GM19438 (cell line): ENCODE data around the gene EPC2.
"Not testable (repeated sequence)": the region's sequence is repeated elsewhere in the genome, so short reads cannot be mapped to it uniquely, and the experiment has no call there.

Experiments
- ATAC-seq: cut with Tn5 transposase; IDR thresholded peaks from one replicate; pipeline ENCODE4 v1.9.1; 2021; ENCODE audit warnings: low read depth; ENCODE audit not compliant: unreplicated experiment

EPC2 gene

GRCh38 chr2:148667113-148667836 is 22.7 kb downstream of the EPC2 start:
- no peak for ATAC-seq

GRCh38 chr2:148670773-148671172 is 26.2 kb downstream of the EPC2 start:
- no peak for ATAC-seq

- ATAC-seq: no peak
Observed at GRCh38 chr2:148674063-148675020, 29.8 kb downstream of the EPC2 start.

- no peak for ATAC-seq
Observed at GRCh38 chr2:148675708-148676107, 31.2 kb downstream of the EPC2 start.

- ATAC-seq: not testable (repeated sequence)
Observed at GRCh38 chr2:148678302-148679179, 34.0 kb downstream of the EPC2 start.

- no peak for ATAC-seq
Observed at GRCh38 chr2:148680462-148680861, 35.9 kb downstream of the EPC2 start.

- no peak for ATAC-seq
Observed at GRCh38 chr2:148681443-148681842, 36.9 kb downstream of the EPC2 start.

GRCh38 chr2:148681862-148682261 is 37.3 kb downstream of the EPC2 start:
- ATAC-seq: not testable (repeated sequence)

GRCh38 chr2:148684507-148684906 is 40.0 kb downstream of the EPC2 start:
- ATAC-seq: no peak

GRCh38 chr2:148687543-148687942 is 43.0 kb downstream of the EPC2 start:
- no peak for ATAC-seq

- ATAC-seq: not testable (repeated sequence)
Observed at GRCh38 chr2:148688011-148688410, 43.5 kb downstream of the EPC2 start.

- ATAC-seq: no peak
Observed at GRCh38 chr2:148696985-148697384, 52.4 kb downstream of the EPC2 start.

- no peak for ATAC-seq
Observed at GRCh38 chr2:148699830-148700229, 55.3 kb downstream of the EPC2 start.

- ATAC-seq: no peak
Observed at GRCh38 chr2:148701039-148701438, 56.5 kb downstream of the EPC2 start.

GRCh38 chr2:148701877-148702276 is 57.3 kb downstream of the EPC2 start:
- ATAC-seq: no peak

- ATAC-seq: no peak
Observed at GRCh38 chr2:148702475-148702874, 57.9 kb downstream of the EPC2 start.

- ATAC-seq: no peak
Observed at GRCh38 chr2:148704247-148704646, 59.7 kb downstream of the EPC2 start.

GRCh38 chr2:148716378-148716920 is 71.9 kb downstream of the EPC2 start:
- ATAC-seq: no peak

GRCh38 chr2:148718039-148718438 is 73.5 kb downstream of the EPC2 start:
- ATAC-seq: no peak

- no peak for ATAC-seq
Observed at GRCh38 chr2:148719195-148719749, 74.7 kb downstream of the EPC2 start.
